B cell (primary cell): Measurements from ENCODE around the gene H6PD. TPM values are rescaled to one million over a fixed set of nuclear protein-coding genes. Genes with fewer than 3 reads are reported as not detected.

Source experiments
- ATAC-seq: fragments of 200-7000 bp; cut with Tn5 transposase; one replicate; pipeline ENCODE4 v1.10.0; 2021; ENCODE audit warnings: low read depth, mild to moderate bottlenecking, moderate number of reproducible peaks, moderate library complexity
- CTCF ChIA-PET: fragments of 350-600 bp; sonication (Branson Sonifier 250); formaldehyde crosslinking; loops from one replicate; lab custom pipeline; 2021; ENCODE audit warnings: antibody characterized with exemption, inconsistent platforms; lab: Charles Lee
- POLR2A ChIA-PET: fragments of 350-600 bp; sonication (Branson Sonifier 250); formaldehyde crosslinking; loops from one replicate; lab custom pipeline; 2021; ENCODE audit warnings: antibody characterized with exemption; lab: Charles Lee
- DNase-seq: peaks from one replicate; pipeline ENCODE4 v3.0.0; 2013
- H2AFZ ChIP-seq: 2 replicates; pipeline ENCODE4 v1.6.1; 2012; ENCODE audit warnings: mild to moderate bottlenecking, low read depth, low read length; ENCODE audit not compliant: insufficient read depth, poor library complexity, severe bottlenecking
- H3K27ac ChIP-seq, 2 donors: 1 replicate in 1 of 2; 2 replicates in 1 of 2; pipeline ENCODE4 v1.5.1; 2012 to 2013; ENCODE audit warnings: low read length in 2 of 2, mild to moderate bottlenecking in 2 of 2, moderate library complexity in 1 of 2
- H3K27me3 ChIP-seq, 4 experiments: fragments of 200-600 bp in 1 of 4; sonication (generic) in 1 of 4; replicated peaks in 1 of 4; 1 replicate in 2 of 4; 2 replicates in 2 of 4; pipeline versions ENCODE4 v1.6.1 to v1.7.0; 2013 to 2016; ENCODE audit warnings: low read length in 3 of 4, mild to moderate bottlenecking in 2 of 4, mixed read lengths in 1 of 4, moderate library complexity in 1 of 4; ENCODE audit not compliant: insufficient read depth in 4 of 4, control insufficient read depth in 3 of 4; ENCODE audit errors: control extremely low read depth in 1 of 4
- H3K36me3 ChIP-seq, 2 experiments: replicated peaks in 1 of 2; 1 replicate in 1 of 2; 2 replicates in 1 of 2; pipeline versions ENCODE4 v1.6.1 to v1.7.1; 2013; ENCODE audit warnings: low read length in 1 of 2; ENCODE audit not compliant: insufficient read depth in 2 of 2, control insufficient read depth in 1 of 2; ENCODE audit errors: control extremely low read depth in 1 of 2, extremely low read depth in 1 of 2
- H3K4me1 ChIP-seq, 2 donors: fragments of 200-600 bp in 1 of 2; sonication (generic) in 1 of 2; 1 replicate in 1 of 2; 2 replicates in 1 of 2; pipeline versions ENCODE4 v1.5.1 to v1.6.1; 2013 to 2017; ENCODE audit warnings: low read length in 2 of 2; ENCODE audit not compliant: control insufficient read depth in 2 of 2, insufficient read depth in 2 of 2
- H3K4me2 ChIP-seq: replicated peaks from 2 replicates; pipeline ENCODE3; 2012; ENCODE audit warnings: mild to moderate bottlenecking, low read depth, low read length; ENCODE audit not compliant: poor library complexity, severe bottlenecking
- H3K4me3 ChIP-seq, 5 experiments: fragments of 200-600 bp in 1 of 5; sonication (generic) in 1 of 5; 1 replicate in 3 of 5; 2 replicates in 2 of 5; pipeline versions ENCODE4 v1.5.1 to v1.7.0; 2011 to 2016; ENCODE audit warnings: low read length in 4 of 5, mild to moderate bottlenecking in 4 of 5, low read depth in 2 of 5, control low read depth in 1 of 5, moderate library complexity in 1 of 5; ENCODE audit not compliant: insufficient read depth in 1 of 5; ENCODE audit errors: control extremely low read depth in 1 of 5, extremely low read depth in 1 of 5
- H3K79me2 ChIP-seq: fragments of 200-600 bp; sonication (generic); one replicate; pipeline ENCODE4 v1.6.0; 2016; ENCODE audit warnings: low read length; ENCODE audit not compliant: control insufficient read depth, insufficient read depth
- H3K9ac ChIP-seq: fragments of 200-600 bp; sonication (generic); 2 replicates; pipeline ENCODE4 v1.6.1; 2017; ENCODE audit warnings: mild to moderate bottlenecking, low read length, moderate library complexity
- H3K9me3 ChIP-seq, 3 donors: one replicate each; pipeline versions ENCODE4 v1.6.1 to v1.7.1; 2013; ENCODE audit warnings: low read length in 2 of 3; ENCODE audit not compliant: control insufficient read depth in 2 of 3, insufficient read depth in 1 of 3; ENCODE audit errors: control extremely low read depth in 1 of 3
- H4K20me1 ChIP-seq: 2 replicates; pipeline ENCODE4 v1.6.0; 2012; ENCODE audit warnings: mild to moderate bottlenecking, low read length; ENCODE audit not compliant: insufficient read depth, control insufficient read depth, poor library complexity, severe bottlenecking
- H3K27ac Mint-ChIP-seq: one replicate; pipeline ENCODE4 v1.8.0; 2021; ENCODE audit warnings: mixed read lengths
- H3K27me3 Mint-ChIP-seq: one replicate; pipeline ENCODE4 v1.8.0; 2021; ENCODE audit warnings: mixed read lengths
- H3K4me1 Mint-ChIP-seq: one replicate; pipeline ENCODE4 v1.8.0; 2021; ENCODE audit warnings: mixed read lengths
- H3K4me3 Mint-ChIP-seq: one replicate; pipeline ENCODE4 v1.8.0; 2021; ENCODE audit warnings: mixed read lengths
- H3K9me3 Mint-ChIP-seq: one replicate; pipeline ENCODE4 v1.8.0; 2022; ENCODE audit warnings: mixed read lengths; ENCODE audit not compliant: insufficient read depth
- CTCF ChIP-seq: fragments of 200-600 bp; IDR thresholded peaks from one replicate; pipeline ENCODE4 v1.8.0; 2022; ENCODE audit warnings: antibody characterized with exemption, mild to moderate bottlenecking
- EZH2 ChIP-seq: IDR thresholded peaks from 2 replicates; pipeline ENCODE4 v1.6.1; 2012; ENCODE audit warnings: borderline replicate concordance, low read depth, mild to moderate bottlenecking, moderate library complexity, low read length; ENCODE audit not compliant: insufficient read depth, poor library complexity, severe bottlenecking
- WGBS: methylation state at CpG from one replicate; pipeline ENCODE4 v1.1.5; 2013; ENCODE audit warnings: missing lambda C conversion rate; ENCODE audit not compliant: insufficient coverage; 5-methylcytosine and 5-hydroxymethylcytosine counted together
- intact Hi-C: fragments of 100-400 bp; cut with micrococcal nuclease; formaldehyde crosslinking; loops from one replicate; pipeline ENCODE4 v1.10.0; 2022
- polyA plus RNA-seq: library from polyadenylated mRNA; depleted of rRNA; stranded (reverse); fragments of >200 nt; gene quantifications from 2 replicates; pipeline ENCODE4 v1.2.3, GENCODE V29; 2012
- total RNA-seq, 2 donors: library from RNA; stranded (reverse); fragments of 120-200 nt in 1 of 2; gene quantifications; 1 replicate in 1 of 2; 2 replicates in 1 of 2; pipeline versions ENCODE4 v1.2.3 to v1.2.4, GENCODE V29; 2013 to 2022

Gene H6PD
- total and polyA plus RNA-seq, 2 donors (not counting 1 experiment from before 2014, with no cell fraction given), result 11.3 to 30.2 TPM

DNA sequence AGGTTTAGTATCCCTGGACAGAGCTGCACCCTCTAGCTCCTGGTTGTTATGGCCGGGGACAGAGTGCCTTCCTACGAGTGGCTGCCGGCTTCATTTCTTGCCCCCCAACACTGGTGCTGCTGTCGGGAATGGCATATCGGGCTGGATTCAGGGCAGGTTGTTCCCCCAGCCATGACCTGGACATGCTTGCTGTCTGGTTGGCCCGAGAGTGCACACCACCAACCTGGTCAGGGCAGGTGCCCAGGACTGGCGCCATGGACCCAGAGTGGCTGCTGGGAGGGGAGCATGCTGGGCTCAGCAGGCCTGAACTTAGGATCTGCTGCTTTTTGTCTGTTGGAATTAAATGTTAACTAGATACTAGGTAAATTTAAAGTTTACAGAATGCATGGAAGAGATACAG is 21.8 kb downstream of the H6PD start:
- Mint-ChIP-seq H3K27ac (no peak overlapping the region), H3K4me3 (no peak overlapping the region), H3K4me1 (peaks cover 4% of the 10 kb centered on the region), H3K9me3 (no peaks in the 10 kb centered on the region), H3K27me3 (no peaks in the 10 kb centered on the region)
- intact Hi-C loops, result no loop called here
- Histone ChIP-seq H3K27me3 (no peaks in the 10 kb centered on the region), H3K36me3 (peaks cover 7 to 23% of the 10 kb centered on the region in 2 experiments), H3K4me2 (no peak overlapping the region), H3K9me3 (peaks cover 0 to 2% (median 0%) of the 10 kb centered on the region in 3 donors), H3K4me1 (no peaks in the 10 kb centered on the region), H3K27ac (no peak overlapping the region), H3K4me3 (no peak overlapping the region), H2AFZ (no peak overlapping the region), H3K79me2 (peaks cover 24% of the 10 kb centered on the region), H3K9ac (no peak overlapping the region), H4K20me1 (peaks cover 8% of the 10 kb centered on the region)
- TF ChIP-seq EZH2 (no peak), CTCF (no peak)
- POLR2A ChIA-PET, result no interaction called here
- DNase-seq (no peak), ATAC-seq (no peak)
- CTCF ChIA-PET, result no interaction called here
- WGBS, result 100% methylated on average over 7 of the region's 7 CpGs

- ATAC-seq, result no peak
- ChIA-PET CTCF (no interaction called here), POLR2A (no interaction called here)
- Mint-ChIP-seq H3K27ac (no peak overlapping the region), H3K4me1 (peaks cover 4% of the 10 kb centered on the region), H3K4me3 (no peak overlapping the region), H3K27me3 (no peaks in the 10 kb centered on the region), H3K9me3 (no peaks in the 10 kb centered on the region)
- Histone ChIP-seq H3K27me3 (no peaks in the 10 kb centered on the region), H4K20me1 (peaks cover 6% of the 10 kb centered on the region), H3K79me2 (peaks cover 25% of the 10 kb centered on the region), H3K9ac (no peak overlapping the region), H3K27ac (no peak overlapping the region), H3K4me3 (no peak overlapping the region), H3K4me1 (no peaks in the 10 kb centered on the region), H3K4me2 (no peak overlapping the region), H2AFZ (no peak overlapping the region), H3K36me3 (peaks cover 5 to 28% of the 10 kb centered on the region in 2 experiments), H3K9me3 (peaks cover 0 to 2% (median 0%) of the 10 kb centered on the region in 3 donors)
- intact Hi-C loops, result no loop called here
- TF ChIP-seq EZH2, result no peak
- no peak for TF ChIP-seq CTCF
- DNase-seq, result no peak
- 95% methylated on average over 22 of the region's 22 CpGs for WGBS
Observed at GRCh38 chr1:9257851-9258250, 23.3 kb downstream of the H6PD start.
